ENCODE data around the gene TKT.

GRCh38 chr3:53250881-53251605 is 4.8 kb downstream of the TKT start:
- TF ChIP-seq POLR2A (IDR thresholded peaks at IDR 0.05) (no peak), CTCF (IDR thresholded peaks at IDR 0.05) (no peak)
